NCI-H187 treated with DMSO at 0.1 percent for 48 hours (cell line): ENCODE results near the gene RAMAC.
"Not testable (repeated sequence)": the region's sequence is repeated elsewhere in the genome, so short reads cannot be mapped to it uniquely, and the experiment has no call there.

Experiments
- DNase-seq: peaks from one replicate; lab custom pipeline; 2025; lab: John Stamatoyannopoulos, UW

Gene RAMAC

GRCh38 chr15:83014205-83014653 lies 28.2 kb downstream of the RAMAC start:
- no peak for DNase-seq

- DNase-seq: no peak
These were observed 29.4 kb downstream of the RAMAC start for GRCh38 chr15:83015361-83015760.

GRCh38 chr15:83016906-83017305 lies 30.9 kb downstream of the RAMAC start:
- DNase-seq: no peak

- no peak for DNase-seq
These were observed 32.4 kb downstream of the RAMAC start for GRCh38 chr15:83018436-83018835.

GRCh38 chr15:83030021-83030420 lies 44.0 kb downstream of the RAMAC start:
- DNase-seq: no peak

GRCh38 chr15:83031234-83031633 lies 45.2 kb downstream of the RAMAC start:
- not testable (repeated sequence) for DNase-seq

- DNase-seq: no peak
These were observed 50.2 kb downstream of the RAMAC start for GRCh38 chr15:83036253-83036652.

GRCh38 chr15:83039206-83039605 lies 53.2 kb downstream of the RAMAC start:
- DNase-seq: no peak
